SK-N-MC (cell line): ENCODE data around the gene EEIG1.

ENCODE experiments used
- EZH2 ChIP-seq: fragments of 200-600 bp; sonication (generic); IDR thresholded peaks from one replicate; pipeline ENCODE4 v1.6.1; 2017; ENCODE audit warnings: antibody characterized with exemption
- POLR2AphosphoS5 ChIP-seq: IDR thresholded peaks from 2 replicates; pipeline ENCODE4 v1.6.1; 2012; ENCODE audit warnings: mild to moderate bottlenecking, low read depth, low read length, borderline replicate concordance

DNA sequence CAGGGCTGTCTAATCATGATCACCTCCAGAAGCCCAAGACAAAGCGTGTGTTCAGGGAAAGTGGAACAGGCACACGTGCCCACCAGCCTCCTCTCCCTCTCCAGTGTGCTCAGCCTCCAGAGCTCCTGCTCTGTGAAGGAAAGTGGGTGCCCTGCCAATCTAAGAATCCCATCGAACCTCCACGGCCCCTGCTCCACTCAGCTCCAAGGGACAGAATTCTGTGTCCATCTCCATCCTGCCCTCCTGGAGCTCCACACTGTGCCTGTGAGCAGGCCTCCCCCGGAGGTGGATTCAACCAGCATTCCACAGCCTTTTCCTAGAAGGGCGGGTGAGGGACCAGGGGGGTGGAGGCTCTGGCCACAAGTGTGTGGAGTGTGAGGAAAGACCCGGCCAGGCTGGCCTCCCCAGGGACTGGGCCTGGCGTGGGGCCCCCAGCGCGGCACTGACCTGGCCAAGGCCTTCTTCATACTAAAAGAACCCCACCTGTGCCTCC, 6.0 kb downstream of the EEIG1 start:
- TF ChIP-seq POLR2AphosphoS5 (no peak), EZH2 (no peak)
